OCI-LY3 (cell line): ENCODE data around the gene MRPS2.
"Not testable (repeated sequence)": the region's sequence is repeated elsewhere in the genome, so short reads cannot be mapped to it uniquely, and the experiment has no call there.

Experiments used
- H2AFZ ChIP-seq: fragments of 200-600, 300-600 bp; shearing (Covaris generic); 2 replicates; pipeline ENCODE4 v1.6.0; 2014; ENCODE audit warnings: antibody characterized with exemption, low read depth, low read length
- H3K27ac ChIP-seq: fragments of 200-600, 300-600 bp; sonication (generic); 2 replicates; pipeline ENCODE4 v1.5.1; 2014; ENCODE audit warnings: mild to moderate bottlenecking, low read length, moderate library complexity, mixed read lengths
- H3K27me3 ChIP-seq: fragments of 200-600, 300-600 bp; sonication (generic); 2 replicates; pipeline ENCODE4 v1.6.1; 2014; ENCODE audit warnings: low read depth, low read length, mixed read lengths
- H3K36me3 ChIP-seq: fragments of 200-600, 300-600 bp; sonication (generic); replicated peaks from 2 replicates; pipeline ENCODE3; 2014; ENCODE audit warnings: low read depth, low read length, mixed read lengths
- H3K4me1 ChIP-seq: fragments of 300-600, 200-600 bp; sonication (generic); 2 replicates; pipeline ENCODE4 v1.6.1; 2014; ENCODE audit warnings: low read length, mixed read lengths
- H3K4me2 ChIP-seq: fragments of 200-600, 300-600 bp; sonication (generic); 2 replicates; pipeline ENCODE4 v1.6.1; 2014; ENCODE audit warnings: low read length, mixed read lengths
- H3K4me3 ChIP-seq: fragments of 300-600, 200-600 bp; sonication (generic); 2 replicates; pipeline ENCODE4 v1.5.1; 2014; ENCODE audit warnings: antibody characterized with exemption, mild to moderate bottlenecking, low read length, moderate library complexity
- H3K79me2 ChIP-seq: fragments of 300-600, 200-600 bp; shearing (Covaris generic); 2 replicates; pipeline ENCODE4 v1.6.1; 2014; ENCODE audit warnings: mild to moderate bottlenecking, low read length, mixed read lengths
- H3K9ac ChIP-seq: fragments of 300-600, 200-600 bp; shearing (Covaris generic); 2 replicates; pipeline ENCODE4 v1.6.0; 2014; ENCODE audit warnings: mild to moderate bottlenecking, low read length, moderate library complexity
- H3K9me3 ChIP-seq: fragments of 200-600, 300-600 bp; shearing (Covaris generic); 2 replicates; pipeline ENCODE4 v1.6.1; 2014; ENCODE audit warnings: low read length, mixed read lengths; ENCODE audit not compliant: insufficient read depth
- H4K20me1 ChIP-seq: fragments of 200-600, 300-600 bp; sonication (generic); 2 replicates; pipeline ENCODE4 v1.6.1; 2016; ENCODE audit warnings: low read length, mixed read lengths; ENCODE audit not compliant: insufficient read depth
- EZH2phosphoT487 ChIP-seq: fragments of 200-600 bp; shearing (Covaris generic); IDR thresholded peaks from 2 replicates; pipeline ENCODE4 v1.6.1; 2018; ENCODE audit warnings: antibody characterized with exemption, mixed run types, low read depth
- TF ChIP-seq, protein P1 (sequence below): fragments of 200-600, 300-600 bp; sonication (generic); IDR thresholded peaks from 2 replicates; pipeline ENCODE4 v1.5.1; 2014; ENCODE audit warnings: antibody characterized with exemption, low read length, low read depth

MRPS2 gene

GRCh38 chr9:135500525-135501260 lies at the start of gene MRPS2:
Gene MRPS2, plus strand, starts transcription at chr9:135500682. Its CDS starts 29 bp downstream, at chr9:135500711.
- TF ChIP-seq, protein P1, sequence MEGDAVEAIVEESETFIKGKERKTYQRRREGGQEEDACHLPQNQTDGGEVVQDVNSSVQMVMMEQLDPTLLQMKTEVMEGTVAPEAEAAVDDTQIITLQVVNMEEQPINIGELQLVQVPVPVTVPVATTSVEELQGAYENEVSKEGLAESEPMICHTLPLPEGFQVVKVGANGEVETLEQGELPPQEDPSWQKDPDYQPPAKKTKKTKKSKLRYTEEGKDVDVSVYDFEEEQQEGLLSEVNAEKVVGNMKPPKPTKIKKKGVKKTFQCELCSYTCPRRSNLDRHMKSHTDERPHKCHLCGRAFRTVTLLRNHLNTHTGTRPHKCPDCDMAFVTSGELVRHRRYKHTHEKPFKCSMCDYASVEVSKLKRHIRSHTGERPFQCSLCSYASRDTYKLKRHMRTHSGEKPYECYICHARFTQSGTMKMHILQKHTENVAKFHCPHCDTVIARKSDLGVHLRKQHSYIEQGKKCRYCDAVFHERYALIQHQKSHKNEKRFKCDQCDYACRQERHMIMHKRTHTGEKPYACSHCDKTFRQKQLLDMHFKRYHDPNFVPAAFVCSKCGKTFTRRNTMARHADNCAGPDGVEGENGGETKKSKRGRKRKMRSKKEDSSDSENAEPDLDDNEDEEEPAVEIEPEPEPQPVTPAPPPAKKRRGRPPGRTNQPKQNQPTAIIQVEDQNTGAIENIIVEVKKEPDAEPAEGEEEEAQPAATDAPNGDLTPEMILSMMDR, result peak; percentile 67
- no peak for TF ChIP-seq EZH2phosphoT487
- peak within 1 kb of the TSS; percentile 95 for H3K4me2 ChIP-seq
- no peaks in the 10 kb centered on the region for H3K9me3 ChIP-seq
- H3K36me3 ChIP-seq, result peaks cover 26% of the 10 kb centered on the region
- peak within 1 kb of the TSS; percentile 91 for H3K9ac ChIP-seq
- peak within 1 kb of the TSS; percentile 86 for H3K4me3 ChIP-seq
- no peaks in the 10 kb centered on the region for H3K27me3 ChIP-seq
- peaks cover 25% of the 10 kb centered on the region for H3K79me2 ChIP-seq
- peak within 1 kb of the TSS; percentile 49 for H3K27ac ChIP-seq
- H2AFZ ChIP-seq, result peak within 1 kb of the TSS; percentile 77
- peaks cover 13% of the 10 kb centered on the region for H3K4me1 ChIP-seq
- peaks cover 25% of the 10 kb centered on the region for H4K20me1 ChIP-seq

DNA sequence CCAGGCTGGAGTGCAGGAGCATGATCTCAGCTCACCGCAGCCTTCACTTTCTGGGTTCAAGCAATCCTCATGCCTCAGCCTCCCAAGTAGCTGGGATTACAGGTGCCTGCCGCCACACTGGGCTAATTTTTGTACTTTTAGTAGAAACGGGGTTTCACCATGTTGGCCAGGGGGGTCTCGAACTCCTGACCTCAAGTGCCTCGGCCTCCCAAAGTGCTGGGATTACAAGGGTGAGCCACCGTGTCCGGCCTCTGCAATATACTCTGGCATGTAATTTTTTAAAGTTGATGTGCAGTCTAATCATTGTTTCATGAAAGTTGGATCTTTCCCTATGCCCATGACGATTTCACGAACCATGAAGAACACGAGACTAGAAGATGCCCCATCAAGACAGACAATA lies 49.5 kb upstream of the MRPS2 start:
- H3K4me2 ChIP-seq, result no peak overlapping the region
- no peak for TF ChIP-seq EZH2phosphoT487
- TF ChIP-seq, protein P1, result no peak
- no peaks in the 10 kb centered on the region for H3K79me2 ChIP-seq

DNA sequence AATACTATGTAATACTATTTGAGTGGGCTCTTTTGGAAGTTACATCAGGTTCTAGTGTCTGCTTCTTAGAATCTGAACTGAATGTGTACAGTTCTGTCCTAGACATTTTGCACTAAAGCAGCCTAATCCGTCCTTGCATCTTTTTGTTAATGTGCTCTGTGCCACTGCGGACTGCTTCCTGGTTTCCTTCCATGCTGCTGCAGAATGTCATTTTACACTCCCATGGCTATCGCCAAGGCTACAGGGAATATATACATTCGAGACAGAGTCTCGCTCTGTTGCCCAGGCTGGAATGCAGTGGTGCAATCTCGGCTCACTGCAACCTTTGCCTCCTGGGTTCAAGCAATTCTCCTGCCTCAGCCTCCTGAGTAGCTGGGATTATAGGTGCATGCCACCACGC lies 48.6 kb upstream of the MRPS2 start:
- not testable (repeated sequence) for H3K27ac ChIP-seq, H3K9me3 ChIP-seq, H3K4me2 ChIP-seq, H3K4me3 ChIP-seq, H3K9ac ChIP-seq, H4K20me1 ChIP-seq, H3K79me2 ChIP-seq, H3K27me3 ChIP-seq, H3K36me3 ChIP-seq, H2AFZ ChIP-seq, H3K4me1 ChIP-seq

More for the DNA sequence above, 49.5 kb upstream of the MRPS2 start:
- Histone ChIP-seq H3K27ac (no peak overlapping the region), H3K27me3 (no peaks in the 10 kb centered on the region; the same call in 1 of the 2 replicates), H2AFZ (no peak overlapping the region), H3K36me3 (no peaks in the 10 kb centered on the region), H3K9me3 (no peaks in the 10 kb centered on the region), H3K4me1 (no peaks in the 10 kb centered on the region), H3K4me3 (no peak overlapping the region), H4K20me1 (no peaks in the 10 kb centered on the region), H3K9ac (no peak overlapping the region)

DNA sequence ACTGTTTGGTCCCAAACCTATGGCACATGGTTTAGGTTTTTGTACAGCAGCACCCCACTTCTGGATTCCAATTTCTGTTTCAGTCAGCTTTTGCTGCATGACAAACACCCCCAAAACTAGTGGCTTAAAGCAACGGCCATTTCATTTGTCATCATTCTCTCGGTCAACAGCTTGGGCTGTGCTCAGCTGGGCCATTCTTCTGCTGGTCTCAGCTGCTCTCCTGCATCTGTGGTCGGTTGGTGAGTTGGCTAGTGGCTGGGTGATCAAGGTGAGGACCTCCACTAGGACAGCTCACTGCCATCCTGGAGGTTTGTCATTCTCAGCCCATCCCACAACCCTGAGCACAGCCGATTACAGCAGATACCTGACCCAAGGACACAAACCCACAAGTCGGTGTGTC lies 45.7 kb upstream of the MRPS2 start:
- TF ChIP-seq, protein P1, result no peak
- no peak for TF ChIP-seq EZH2phosphoT487
- no peak overlapping the region for H2AFZ ChIP-seq
- no peak overlapping the region for H3K9ac ChIP-seq
- no peaks in the 10 kb centered on the region; the same call in 1 of the 2 replicates for H3K27me3 ChIP-seq
- no peak overlapping the region for H3K4me3 ChIP-seq
- H4K20me1 ChIP-seq, result no peaks in the 10 kb centered on the region
- H3K4me2 ChIP-seq, result no peak overlapping the region
- H3K4me1 ChIP-seq, result no peaks in the 10 kb centered on the region
- no peaks in the 10 kb centered on the region for H3K79me2 ChIP-seq
- H3K27ac ChIP-seq, result no peak overlapping the region
- H3K9me3 ChIP-seq, result no peaks in the 10 kb centered on the region
- no peaks in the 10 kb centered on the region for H3K36me3 ChIP-seq
